ENCODE measurements around the gene ITGAX.
A peak's percentile ranks its signal among the peaks of the same experiment; 100 is the strongest.

The ITGAX gene

DNA sequence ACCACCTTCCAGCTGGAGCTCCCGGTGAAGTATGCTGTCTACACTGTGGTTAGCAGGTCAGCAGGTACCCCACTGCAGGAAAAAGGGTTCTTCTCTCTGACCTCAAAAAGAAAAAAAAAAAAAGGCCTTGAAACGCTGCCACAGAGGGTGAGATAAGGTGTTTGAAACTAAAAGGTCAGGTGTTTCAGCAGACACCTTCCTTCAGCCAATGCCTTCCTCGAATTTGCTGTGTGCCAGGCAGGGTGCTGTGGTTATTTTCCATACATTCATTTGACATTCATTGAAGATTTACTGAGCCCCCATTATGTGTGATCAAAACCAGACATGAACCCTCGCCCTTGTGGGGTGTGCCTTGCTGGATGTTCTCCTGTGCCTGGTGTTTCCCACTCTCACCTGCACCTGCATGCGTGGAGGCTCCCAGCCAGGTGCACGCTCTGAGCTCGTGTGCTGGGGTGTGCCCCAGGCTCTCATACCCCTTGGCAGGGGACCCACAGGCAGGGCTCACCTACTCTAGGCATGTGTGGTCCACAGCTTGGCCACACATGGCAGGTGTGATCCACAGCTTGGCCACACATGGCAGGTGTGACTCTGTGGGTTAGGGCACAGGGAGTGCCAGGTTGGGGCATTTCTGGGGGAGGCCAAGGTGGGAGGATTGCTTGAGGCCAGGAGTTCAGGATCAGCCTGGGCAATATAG lies 22.4 kb downstream of the ITGAX start:
- H3K4me3 Mint-ChIP-seq: no peak overlapping the region
- no peaks in the 10 kb centered on the region for H3K27me3 Mint-ChIP-seq
- H3K36me3 Mint-ChIP-seq (ENCODE audit: low read depth): no peaks in the 10 kb centered on the region
- no peaks in the 10 kb centered on the region for H3K4me1 Mint-ChIP-seq (ENCODE audit: low read depth)
- no peak overlapping the region for H3K27ac Mint-ChIP-seq
- peaks cover 5% of the 10 kb centered on the region for H3K9me3 Mint-ChIP-seq

DNA sequence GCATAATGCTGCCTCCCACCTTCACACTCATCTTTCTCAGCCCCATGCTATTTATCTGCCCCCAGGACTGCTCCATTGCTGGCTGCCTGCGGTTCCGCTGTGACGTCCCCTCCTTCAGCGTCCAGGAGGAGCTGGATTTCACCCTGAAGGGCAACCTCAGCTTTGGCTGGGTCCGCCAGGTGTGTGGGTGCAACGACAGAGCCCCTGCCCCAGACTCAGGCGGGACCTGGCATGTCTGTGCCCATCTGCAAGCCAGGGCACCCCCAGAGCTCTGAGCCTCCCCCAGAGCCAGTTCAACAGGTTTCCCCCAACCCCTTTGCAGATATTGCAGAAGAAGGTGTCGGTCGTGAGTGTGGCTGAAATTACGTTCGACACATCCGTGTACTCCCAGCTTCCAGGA lies 25.2 kb downstream of the ITGAX start:
- H3K27ac Mint-ChIP-seq: no peak overlapping the region
- H3K36me3 Mint-ChIP-seq (ENCODE audit: low read depth): no peaks in the 10 kb centered on the region
- no peak overlapping the region for H3K4me3 Mint-ChIP-seq
- H3K4me1 Mint-ChIP-seq (ENCODE audit: low read depth): peaks cover 5% of the 10 kb centered on the region
- no peaks in the 10 kb centered on the region for H3K27me3 Mint-ChIP-seq
- peaks cover 4% of the 10 kb centered on the region for H3K9me3 Mint-ChIP-seq

DNA sequence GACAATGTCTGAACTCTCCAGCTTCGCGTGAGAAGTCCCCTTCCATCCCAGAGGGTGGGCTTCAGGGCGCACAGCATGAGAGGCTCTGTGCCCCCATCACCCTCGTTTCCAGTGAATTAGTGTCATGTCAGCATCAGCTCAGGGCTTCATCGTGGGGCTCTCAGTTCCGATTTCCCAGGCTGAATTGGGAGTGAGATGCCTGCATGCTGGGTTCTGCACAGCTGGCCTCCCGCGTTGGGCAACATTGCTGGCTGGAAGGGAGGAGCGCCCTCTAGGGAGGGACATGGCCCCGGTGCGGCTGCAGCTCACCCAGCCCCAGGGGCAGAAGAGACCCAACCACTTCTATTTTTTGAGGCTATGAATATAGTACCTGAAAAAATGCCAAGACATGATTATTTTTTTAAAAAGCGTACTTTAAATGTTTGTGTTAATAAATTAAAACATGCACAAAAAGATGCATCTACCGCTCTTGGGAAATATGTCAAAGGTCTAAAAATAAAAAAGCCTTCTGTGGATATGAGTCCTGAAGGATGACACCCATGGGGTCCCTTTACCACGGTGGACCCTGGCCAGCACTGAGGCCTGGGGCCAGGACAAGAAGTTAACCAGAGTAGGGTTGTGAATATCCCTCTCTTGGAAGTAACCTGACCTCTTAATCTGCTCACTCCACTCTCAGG lies 27.6 kb downstream of the ITGAX start:
- peaks cover 29% of the 10 kb centered on the region for H3K4me1 Mint-ChIP-seq (ENCODE audit: low read depth)
- no peak overlapping the region for H3K4me3 Mint-ChIP-seq
- peak overlapping the region; percentile 14 for H3K27ac Mint-ChIP-seq
- no peaks in the 10 kb centered on the region for H3K9me3 Mint-ChIP-seq
- no peaks in the 10 kb centered on the region for H3K36me3 Mint-ChIP-seq (ENCODE audit: low read depth)
- peaks cover 4% of the 10 kb centered on the region for H3K27me3 Mint-ChIP-seq

DNA sequence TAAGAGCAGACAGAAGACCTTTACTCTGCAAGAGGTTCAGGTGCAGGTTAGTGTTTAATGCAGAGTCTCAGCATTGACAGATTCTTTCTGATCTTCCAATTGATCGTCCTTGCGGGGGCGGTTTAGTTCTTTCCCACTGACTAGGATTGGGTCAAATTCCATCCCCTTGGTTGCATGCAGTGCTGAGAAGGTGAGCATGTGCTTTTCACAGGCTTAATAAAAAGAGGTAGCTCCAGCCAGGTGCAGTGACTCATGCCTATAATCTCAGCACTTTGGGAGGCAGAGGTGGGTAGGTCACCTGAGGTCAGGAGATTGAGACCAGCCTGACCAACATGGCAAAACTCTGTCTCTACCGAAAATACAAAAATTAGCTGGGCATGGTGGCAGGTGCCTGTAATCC lies 30.7 kb downstream of the ITGAX start:
- peak overlapping the region; percentile 49 for H3K27ac Mint-ChIP-seq
- H3K36me3 Mint-ChIP-seq (ENCODE audit: low read depth): no peaks in the 10 kb centered on the region
- H3K4me1 Mint-ChIP-seq (ENCODE audit: low read depth): peaks cover 30% of the 10 kb centered on the region
- H3K4me3 Mint-ChIP-seq: no peak overlapping the region
- no peaks in the 10 kb centered on the region for H3K9me3 Mint-ChIP-seq
- peaks cover 15% of the 10 kb centered on the region for H3K27me3 Mint-ChIP-seq

DNA sequence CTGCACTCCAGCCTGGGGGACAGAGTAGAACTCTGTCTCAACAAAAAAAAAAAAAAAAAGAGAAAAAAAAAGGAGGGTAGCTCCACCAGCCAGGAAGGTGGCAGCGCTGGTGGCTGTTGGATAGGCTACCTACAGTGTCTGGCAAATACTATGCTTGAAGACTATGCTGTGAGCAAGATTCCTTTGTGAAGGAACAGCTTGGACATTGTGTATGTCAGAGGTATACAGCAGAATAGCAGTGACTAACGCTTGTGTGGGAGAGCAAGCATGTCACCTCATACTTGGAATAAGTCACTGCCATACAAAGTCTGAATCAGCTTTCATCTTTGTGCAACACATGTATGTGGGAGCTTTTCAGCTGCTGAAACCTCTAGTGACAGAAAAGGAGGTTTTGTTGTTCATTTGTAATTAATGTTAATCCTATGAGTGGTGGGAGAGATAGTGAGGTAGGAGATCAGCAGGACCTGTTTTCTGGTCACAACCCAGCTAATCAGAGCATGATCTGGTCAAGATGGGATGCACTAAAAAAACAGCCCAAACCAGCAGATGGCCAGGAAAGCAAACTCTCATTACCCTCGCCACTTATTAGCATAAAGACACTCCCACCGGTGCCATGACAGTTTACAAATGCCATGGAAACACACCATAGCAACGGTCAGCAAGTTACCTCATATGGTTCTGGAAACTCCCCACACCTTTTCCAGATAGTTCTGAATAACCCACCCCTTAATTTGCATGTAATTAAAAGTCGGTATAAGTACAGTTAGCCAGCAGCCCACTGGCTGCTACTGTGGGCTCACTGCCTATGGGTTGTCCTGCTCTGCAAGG lies 31.4 kb downstream of the ITGAX start:
- peak overlapping the region; percentile 37 for H3K4me3 Mint-ChIP-seq
- peak overlapping the region; percentile 78 for H3K27ac Mint-ChIP-seq
- H3K36me3 Mint-ChIP-seq (ENCODE audit: low read depth): no peaks in the 10 kb centered on the region
- peaks cover 30% of the 10 kb centered on the region for H3K4me1 Mint-ChIP-seq (ENCODE audit: low read depth)
- peaks cover 15% of the 10 kb centered on the region for H3K27me3 Mint-ChIP-seq
- no peaks in the 10 kb centered on the region for H3K9me3 Mint-ChIP-seq

DNA sequence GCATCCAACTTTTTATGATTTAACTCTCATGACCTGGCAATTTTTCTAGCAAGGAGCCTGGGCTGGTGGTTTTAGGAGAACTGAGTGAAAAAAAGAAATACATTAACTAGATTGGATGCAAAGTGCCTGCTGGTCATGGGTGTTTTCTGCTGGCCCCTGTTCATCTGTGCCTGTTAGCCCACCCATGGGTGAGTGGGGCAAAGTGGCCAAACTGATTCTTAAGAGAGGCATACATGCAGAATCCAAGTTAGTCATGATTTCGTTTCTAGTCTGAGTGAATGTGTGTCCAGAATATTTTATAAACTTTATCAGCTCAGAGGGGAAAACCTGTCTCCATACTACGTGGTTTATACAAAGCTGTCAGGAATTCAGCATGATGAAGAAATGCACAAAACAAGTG lies 33.6 kb downstream of the ITGAX start:
- no peaks in the 10 kb centered on the region for H3K9me3 Mint-ChIP-seq
- no peak overlapping the region for H3K27ac Mint-ChIP-seq
- peaks cover 30% of the 10 kb centered on the region for H3K4me1 Mint-ChIP-seq (ENCODE audit: low read depth)
- no peaks in the 10 kb centered on the region for H3K36me3 Mint-ChIP-seq (ENCODE audit: low read depth)
- no peak overlapping the region for H3K4me3 Mint-ChIP-seq
- peaks cover 19% of the 10 kb centered on the region for H3K27me3 Mint-ChIP-seq

DNA sequence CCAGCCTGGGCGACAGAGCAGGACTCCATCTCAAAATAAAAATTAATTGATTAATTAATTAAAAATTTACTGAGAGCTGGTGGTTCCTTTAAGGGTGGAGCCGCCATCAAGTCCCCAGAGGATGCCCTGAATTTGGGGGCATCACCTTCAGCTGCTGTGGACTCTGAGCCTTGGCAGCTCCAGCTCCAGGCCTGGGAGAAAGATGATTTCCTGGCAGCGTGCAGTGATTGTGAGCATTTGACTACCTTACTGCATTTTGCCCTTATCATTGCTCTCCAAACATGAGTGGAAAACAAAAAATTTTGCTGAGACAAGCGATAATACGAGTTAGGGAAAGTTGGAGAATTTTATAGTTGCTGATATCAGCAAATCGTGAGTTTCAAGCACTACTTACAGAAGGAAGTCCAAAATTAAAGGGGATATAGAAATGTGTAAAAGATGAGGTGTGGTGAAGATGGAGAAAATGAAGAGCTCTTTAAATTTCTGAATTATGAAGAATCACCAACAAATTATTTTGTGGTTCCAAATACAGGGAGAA lies 35.6 kb downstream of the ITGAX start:
- H3K4me3 Mint-ChIP-seq: no peak overlapping the region
- H3K9me3 Mint-ChIP-seq: no peaks in the 10 kb centered on the region
- H3K36me3 Mint-ChIP-seq (ENCODE audit: low read depth): no peaks in the 10 kb centered on the region
- H3K27me3 Mint-ChIP-seq: peaks cover 19% of the 10 kb centered on the region
- H3K4me1 Mint-ChIP-seq (ENCODE audit: low read depth): peaks cover 21% of the 10 kb centered on the region
- H3K27ac Mint-ChIP-seq: no peak overlapping the region

DNA sequence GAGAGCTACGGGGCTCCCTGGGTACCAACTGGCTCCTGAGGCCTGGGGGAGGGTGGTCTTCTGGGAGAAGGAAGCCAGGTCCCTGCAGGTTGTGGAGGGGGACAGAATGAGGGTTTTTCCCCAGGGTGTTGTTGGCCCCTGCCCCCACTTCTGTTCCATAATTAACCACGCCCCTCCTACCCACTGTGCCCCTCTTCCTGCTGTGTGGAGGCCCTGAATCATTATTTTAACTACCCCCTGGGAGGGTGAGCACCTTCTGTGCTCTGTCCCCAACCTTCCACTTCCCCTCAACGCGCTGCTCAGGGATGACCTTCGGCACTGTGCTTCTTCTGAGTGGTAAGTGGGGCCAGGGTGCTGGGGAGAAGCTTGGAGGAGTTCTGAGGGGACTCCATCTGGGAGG lies 38.1 kb downstream of the ITGAX start, which contains the start of gene ITGAD:
TSS of gene ITGAD (plus strand) at position 280 of the 400 bp plus-strand sequence. CDS start at position 306, 26 bp downstream.
- Mint-ChIP-seq H3K4me3 (no peak within 1 kb of the TSS), H3K9me3 (no peaks in the 10 kb centered on the region), H3K36me3 (ENCODE audit: low read depth) (no peaks in the 10 kb centered on the region), H3K27me3 (peaks cover 15% of the 10 kb centered on the region), H3K27ac (no peak within 1 kb of the TSS), H3K4me1 (ENCODE audit: low read depth) (no peaks in the 10 kb centered on the region)

DNA sequence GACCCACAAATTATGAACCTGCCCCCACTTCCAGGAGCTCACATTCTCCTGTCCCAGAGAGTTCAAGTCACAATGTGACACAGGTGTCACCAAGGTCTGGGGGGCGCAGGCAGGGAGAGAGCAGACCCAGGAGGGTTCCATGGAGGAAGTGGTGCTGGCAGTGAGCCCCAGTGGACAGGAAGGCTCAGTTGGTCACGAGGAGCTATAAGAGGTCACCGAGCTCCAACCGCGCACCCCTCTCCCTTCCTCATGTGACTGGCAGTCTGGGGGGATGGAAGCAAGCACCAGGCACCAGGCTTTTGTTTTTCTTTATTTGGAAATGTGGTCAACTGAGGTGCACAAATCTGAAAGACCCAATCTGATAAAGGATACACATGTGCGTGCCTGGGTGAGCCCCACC lies 40.7 kb downstream of the ITGAX start:
- H3K9me3 Mint-ChIP-seq: peaks cover 4% of the 10 kb centered on the region
- peaks cover 12% of the 10 kb centered on the region for H3K4me1 Mint-ChIP-seq (ENCODE audit: low read depth)
- H3K36me3 Mint-ChIP-seq (ENCODE audit: low read depth): no peaks in the 10 kb centered on the region
- H3K4me3 Mint-ChIP-seq: no peak overlapping the region
- H3K27ac Mint-ChIP-seq: no peak overlapping the region
- peaks cover 4% of the 10 kb centered on the region for H3K27me3 Mint-ChIP-seq

DNA sequence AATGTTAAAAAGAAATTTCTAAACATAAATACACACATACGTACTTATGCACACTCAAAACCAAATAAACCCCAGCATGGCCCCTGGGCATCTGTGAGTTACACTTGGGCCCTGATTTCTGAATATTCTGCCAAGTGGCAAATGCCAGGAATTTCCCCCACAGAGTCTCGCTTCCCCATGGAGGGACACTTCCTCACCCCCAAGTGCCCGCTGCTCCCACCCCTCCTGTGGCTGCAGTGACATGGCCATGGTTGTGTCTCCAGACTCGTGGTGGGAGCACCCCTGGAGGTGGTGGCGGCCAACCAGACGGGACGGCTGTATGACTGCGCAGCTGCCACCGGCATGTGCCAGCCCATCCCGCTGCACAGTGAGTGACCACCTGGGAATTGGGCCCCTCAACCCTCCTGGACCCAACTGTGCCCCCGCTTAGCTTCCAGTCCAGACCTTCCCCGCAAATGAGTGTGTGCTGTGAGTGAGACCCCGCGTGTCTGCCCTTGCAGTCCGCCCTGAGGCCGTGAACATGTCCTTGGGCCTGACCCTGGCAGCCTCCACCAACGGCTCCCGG lies 42.2 kb downstream of the ITGAX start:
- Mint-ChIP-seq H3K36me3 (ENCODE audit: low read depth) (no peaks in the 10 kb centered on the region), H3K4me3 (no peak overlapping the region), H3K4me1 (ENCODE audit: low read depth) (peaks cover 12% of the 10 kb centered on the region), H3K27ac (no peak overlapping the region), H3K27me3 (peaks cover 4% of the 10 kb centered on the region), H3K9me3 (peaks cover 4% of the 10 kb centered on the region)

DNA sequence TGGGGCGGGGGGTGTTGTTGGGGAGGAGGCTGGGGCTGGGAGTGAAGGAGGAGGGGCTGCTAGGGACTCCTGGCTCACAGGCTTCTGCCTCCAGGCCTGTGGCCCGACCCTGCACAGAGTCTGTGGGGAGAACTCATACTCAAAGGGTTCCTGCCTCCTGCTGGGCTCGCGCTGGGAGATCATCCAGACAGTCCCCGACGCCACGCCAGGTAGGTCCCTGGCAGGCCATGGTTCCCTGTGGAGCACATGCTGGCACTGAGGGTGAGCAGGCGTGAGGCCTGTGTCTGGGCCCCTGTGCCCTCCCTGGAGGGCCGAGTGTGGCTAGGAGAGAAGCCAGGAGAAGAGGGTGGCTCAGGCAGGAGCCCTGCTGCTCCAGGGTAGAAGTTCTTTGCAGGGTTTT lies 42.7 kb downstream of the ITGAX start:
- Mint-ChIP-seq H3K27ac (no peak overlapping the region), H3K9me3 (peaks cover 4% of the 10 kb centered on the region), H3K36me3 (ENCODE audit: low read depth) (no peaks in the 10 kb centered on the region), H3K4me3 (no peak overlapping the region), H3K27me3 (no peaks in the 10 kb centered on the region), H3K4me1 (ENCODE audit: low read depth) (peaks cover 15% of the 10 kb centered on the region)

DNA sequence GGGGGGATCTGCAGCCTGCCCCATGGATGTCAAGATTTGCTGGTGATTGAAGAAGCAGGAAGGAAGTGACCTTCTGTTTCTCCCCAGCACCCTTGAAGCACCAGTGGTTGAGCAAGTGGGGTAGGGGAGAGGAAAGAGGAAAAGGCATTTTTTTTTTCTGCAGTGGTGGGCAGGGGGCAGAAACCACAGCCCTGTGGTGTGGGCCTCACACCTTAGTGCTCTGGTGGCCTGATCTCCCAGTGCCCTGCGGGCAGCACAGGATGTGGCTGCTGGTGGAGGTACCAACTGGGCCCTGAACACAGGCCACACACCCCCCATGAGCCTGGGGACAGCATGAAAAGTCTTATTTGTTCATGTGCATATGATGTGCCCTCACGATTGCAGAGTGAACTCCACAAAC lies 45.2 kb downstream of the ITGAX start:
- Mint-ChIP-seq H3K4me3 (no peak overlapping the region), H3K36me3 (ENCODE audit: low read depth) (no peaks in the 10 kb centered on the region), H3K27ac (no peak overlapping the region), H3K4me1 (ENCODE audit: low read depth) (peaks cover 19% of the 10 kb centered on the region), H3K27me3 (no peaks in the 10 kb centered on the region), H3K9me3 (peaks cover 4% of the 10 kb centered on the region)

DNA sequence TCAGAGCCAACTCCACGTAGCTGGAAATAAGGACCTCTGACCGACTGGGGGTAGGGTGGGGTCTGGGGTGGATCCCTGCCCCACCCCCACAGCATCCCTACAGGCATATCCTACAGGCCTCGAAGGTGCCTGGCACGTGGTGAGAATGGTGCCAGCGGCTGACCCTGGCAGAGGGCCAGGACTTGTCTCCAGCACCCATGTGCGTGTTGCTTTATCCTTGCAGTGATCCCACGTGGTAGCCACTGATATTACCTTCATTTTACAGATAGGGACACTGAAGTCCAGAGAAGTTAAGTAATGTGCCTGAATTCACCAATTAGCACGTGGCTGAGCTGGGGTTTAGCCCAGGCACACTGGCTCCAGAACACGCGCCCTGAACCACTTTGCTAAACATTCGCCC lies 46.5 kb downstream of the ITGAX start:
- Mint-ChIP-seq H3K4me3 (no peak overlapping the region), H3K36me3 (ENCODE audit: low read depth) (no peaks in the 10 kb centered on the region), H3K9me3 (peaks cover 4% of the 10 kb centered on the region), H3K27ac (no peak overlapping the region), H3K4me1 (ENCODE audit: low read depth) (peaks cover 19% of the 10 kb centered on the region), H3K27me3 (no peaks in the 10 kb centered on the region)

DNA sequence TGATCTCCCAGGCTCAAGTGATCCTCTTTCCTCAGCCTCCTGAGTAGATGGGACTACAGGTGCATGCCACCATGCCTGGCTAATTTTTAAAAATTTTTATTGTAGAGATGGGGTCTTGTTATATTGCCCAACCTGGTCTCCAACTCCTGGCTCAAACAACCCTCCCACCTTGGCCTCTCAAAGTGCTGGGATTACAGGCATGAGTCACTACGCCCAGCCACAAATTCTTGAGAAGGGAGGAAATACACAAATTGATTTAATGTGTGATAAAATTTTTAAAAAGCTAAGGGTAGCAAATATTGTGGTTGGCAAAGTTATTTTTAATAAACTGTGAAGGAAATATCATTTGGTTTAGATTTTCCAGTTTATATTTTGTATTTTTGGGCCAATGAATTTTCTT lies 47.7 kb downstream of the ITGAX start:
- H3K4me3 Mint-ChIP-seq: no peak overlapping the region
- peaks cover 4% of the 10 kb centered on the region for H3K9me3 Mint-ChIP-seq
- H3K27ac Mint-ChIP-seq: no peak overlapping the region
- H3K36me3 Mint-ChIP-seq (ENCODE audit: low read depth): no peaks in the 10 kb centered on the region
- no peaks in the 10 kb centered on the region for H3K27me3 Mint-ChIP-seq
- peaks cover 19% of the 10 kb centered on the region for H3K4me1 Mint-ChIP-seq (ENCODE audit: low read depth)

Data from stimulated activated naive CD8-positive, alpha-beta T cell treated with anti-CD3 and anti-CD28 coated beads, Interleukin-15, Interleukin-2, amounts not matched to agents 100 ng/mL and 50 ng/mL, for 24 hours (primary cell).